Small intestine (tissue), 7 donors: ENCODE measurements around the gene RETREG1. TPM values are rescaled to one million over a fixed set of nuclear protein-coding genes. Genes with fewer than 3 reads are reported as not detected.

ENCODE experiments used
- DNase-seq, 2 donors: peaks; one replicate each; pipeline versions ENCODE4 v3.0.0 to v3.0.0-alpha.2; 2013
- FAIRE-seq: peaks from 2 replicates; lab custom pipeline; 2012; peaks lifted over from hg19 to GRCh38; lab: Jason Lieb, UNC
- H3K27ac ChIP-seq, 3 donors: one replicate each; pipeline ENCODE4 v1.5.1; 2013; ENCODE audit warnings: low read length in 2 of 3, mild to moderate bottlenecking in 2 of 3, control low read depth in 1 of 3, inconsistent platforms in 1 of 3, low read depth in 1 of 3, moderate library complexity in 1 of 3
- H3K27me3 ChIP-seq, 3 donors: one replicate each; pipeline ENCODE4 v1.6.1; 2013; ENCODE audit warnings: low read length in 3 of 3, inconsistent platforms in 1 of 3; ENCODE audit not compliant: control insufficient read depth in 3 of 3, insufficient read depth in 3 of 3
- H3K36me3 ChIP-seq, 3 donors: one replicate each; pipeline ENCODE4 v1.6.1; 2013; ENCODE audit warnings: low read length in 3 of 3, inconsistent platforms in 1 of 3, low read depth in 1 of 3, mild to moderate bottlenecking in 1 of 3, moderate library complexity in 1 of 3; ENCODE audit not compliant: control insufficient read depth in 3 of 3, insufficient read depth in 2 of 3
- H3K4me1 ChIP-seq, 3 donors: one replicate each; pipeline ENCODE4 v1.6.1; 2013; ENCODE audit warnings: low read length in 2 of 3, inconsistent platforms in 1 of 3, low read depth in 1 of 3, mild to moderate bottlenecking in 1 of 3, moderate library complexity in 1 of 3; ENCODE audit not compliant: control insufficient read depth in 3 of 3, insufficient read depth in 2 of 3
- H3K4me3 ChIP-seq, 3 donors: one replicate each; pipeline ENCODE4 v1.5.1; 2013; ENCODE audit warnings: low read length in 3 of 3, control low read depth in 1 of 3, inconsistent platforms in 1 of 3, low read depth in 1 of 3, mild to moderate bottlenecking in 1 of 3, moderate library complexity in 1 of 3
- H3K9me3 ChIP-seq, 2 donors: one replicate each; pipeline ENCODE4 v1.6.1; 2013; ENCODE audit warnings: low read depth in 1 of 2, low read length in 1 of 2; ENCODE audit not compliant: control insufficient read depth in 2 of 2, insufficient read depth in 1 of 2
- WGBS, 3 donors: extraction: QIAGEN DNeasy Blood & Tissue Kit; methylation state at CpG; one replicate each; pipeline ENCODE4 v1.1.7; 2013; 5-methylcytosine and 5-hydroxymethylcytosine counted together
- polyA plus RNA-seq, 4 donors: library from polyadenylated mRNA; stranded (reverse) in 3 of 4; unstranded in 1 of 4; fragments of 200-250 nt in 3 of 4; fragments of 120-200 nt in 1 of 4; gene quantifications; one replicate each; pipeline versions ENCODE4 v1.2.1 to v1.2.3, GENCODE V29; 2013
- donor health status: healthy with polysubstance abuse.
- donor health status: control.
- donor health status: control.
- donor health status: Bipolar disorder and iron deficiency.
- donor health status: healthy.

The RETREG1 gene
- polyA plus RNA-seq, 4 donors: 9.5 to 36.0 (median 18.3) TPM

- H3K27ac ChIP-seq: no peak overlapping the region
- H3K9me3 ChIP-seq: no peaks in the 10 kb centered on the region
- 84 to 88% (median 88%) methylated on average over 7 of the region's 7 CpGs for WGBS, 3 donors
- no peak for DNase-seq
- no peaks in the 10 kb centered on the region for H3K4me1 ChIP-seq
- H3K27me3 ChIP-seq: peaks cover 0 to 4% (median 0%) of the 10 kb centered on the region in 3 donors
- no peak overlapping the region for H3K4me3 ChIP-seq
- no peak for FAIRE-seq
- H3K36me3 ChIP-seq: no peaks in the 10 kb centered on the region
These were observed 186.3 kb downstream of the RETREG1 start for GRCh38 chr5:16430349-16431089.

GRCh38 chr5:16428359-16428758 lies 188.4 kb downstream of the RETREG1 start:
- no peak for DNase-seq
- whole genome bisulfite sequencing, 3 donors: 82 to 83% (median 82%) methylated on average over 4 of the region's 4 CpGs

GRCh38 chr5:16427587-16427986 lies 189.2 kb downstream of the RETREG1 start:
- WGBS, 3 donors: 48 to 67% (median 52%) methylated on average over 11 of the region's 11 CpGs
- no peak for FAIRE-seq
- no peaks in the 10 kb centered on the region for H3K4me1 ChIP-seq

More at GRCh38 chr5:16428359-16428758, 188.4 kb downstream of the RETREG1 start:
- Histone ChIP-seq H3K27me3 (peaks cover 0 to 5% (median 0%) of the 10 kb centered on the region in 3 donors), H3K9me3 (no peaks in the 10 kb centered on the region), H3K36me3 (no peaks in the 10 kb centered on the region), H3K4me3 (no peak overlapping the region), H3K27ac (no peak overlapping the region), H3K4me1 (no peaks in the 10 kb centered on the region)
- no peak for FAIRE-seq

More at GRCh38 chr5:16427587-16427986, 189.2 kb downstream of the RETREG1 start:
- Histone ChIP-seq H3K36me3 (no peaks in the 10 kb centered on the region), H3K27me3 (peaks cover 0 to 5% (median 0%) of the 10 kb centered on the region in 3 donors), H3K27ac (no peak overlapping the region), H3K9me3 (no peaks in the 10 kb centered on the region), H3K4me3 (no peak overlapping the region)
- DNase-seq: no peak

Other genes starting within 250 kb of the RETREG1 start
- 10 to 100 TPM; 23.0 to 41.5 (median 34.1) TPM for gene ZNF622, start 151.2 kb downstream of the RETREG1 start, polyA plus RNA-seq